PC-3 (cell line): ENCODE measurements around the gene NINJ2. TPM values are rescaled to one million over a fixed set of nuclear protein-coding genes. Genes with fewer than 3 reads are reported as not detected.

Experiments
- ATAC-seq: fragments of 200-7000 bp; cut with Tn5 transposase; 2 replicates; pipeline ENCODE4 v1.9.1; 2020; ENCODE audit warnings: mild to moderate bottlenecking, moderate library complexity
- BruUV-seq: library from RNA; stranded (reverse); fragments of 400-500 nt; replicated peaks from 2 replicates; lab custom pipeline; 2021; lab: Mats Ljungman, UMichigan
- CTCF ChIA-PET: fragments of 300-600 bp; sonication (Branson Sonifier 250); formaldehyde crosslinking; loops from one replicate; lab custom pipeline; 2022; ENCODE audit warnings: antibody characterized with exemption; lab: Charles Lee
- POLR2A ChIA-PET: fragments of 300-600 bp; sonication (Branson Sonifier 250); formaldehyde crosslinking; loops from one replicate; lab custom pipeline; 2022; ENCODE audit warnings: antibody characterized with exemption; ENCODE audit not compliant: unreplicated experiment; lab: Charles Lee
- DNase-seq: peaks from one replicate; pipeline ENCODE4 v3.0.0-alpha.2; 2015
- H2AFZ ChIP-seq: fragments of 300-600 bp; sonication (generic); 2 replicates; pipeline ENCODE4 v1.6.0; 2016; ENCODE audit warnings: antibody characterized with exemption, low read length
- H3F3A ChIP-seq: fragments of 300-600 bp; sonication (generic); one replicate; pipeline ENCODE4 v1.6.0; 2017; ENCODE audit warnings: antibody characterized with exemption, low read length, control low read depth, mild to moderate bottlenecking; ENCODE audit not compliant: unreplicated experiment
- H3K27ac ChIP-seq: fragments of 300-600 bp; sonication (generic); 2 replicates; pipeline ENCODE4 v1.5.1; 2016; ENCODE audit warnings: mild to moderate bottlenecking, low read length
- H3K27me3 ChIP-seq: fragments of 300-600 bp; sonication (generic); 2 replicates; pipeline ENCODE4 v1.6.1; 2016; ENCODE audit warnings: low read length, mixed read lengths
- H3K36me3 ChIP-seq: fragments of 300-600 bp; sonication (generic); 2 replicates; pipeline ENCODE4 v1.6.1; 2016; ENCODE audit warnings: low read depth, mixed run types, low read length, mixed read lengths
- H3K4me1 ChIP-seq: fragments of 300-600 bp; sonication (generic); 2 replicates; pipeline ENCODE4 v1.5.1; 2016; ENCODE audit warnings: low read length; ENCODE audit not compliant: insufficient read depth
- H3K4me2 ChIP-seq: fragments of 300-600 bp; sonication (generic); 2 replicates; pipeline ENCODE4 v1.6.0; 2016; ENCODE audit warnings: low read length
- H3K4me3 ChIP-seq: fragments of 300-600 bp; sonication (generic); 2 replicates; pipeline ENCODE4 v1.5.1; 2016; ENCODE audit warnings: mild to moderate bottlenecking, low read length, mixed read lengths
- H3K79me2 ChIP-seq: fragments of 300-600 bp; sonication (generic); 2 replicates; pipeline ENCODE4 v1.6.1; 2017; ENCODE audit warnings: low read length, mixed read lengths
- H3K9ac ChIP-seq: fragments of 300-600 bp; sonication (generic); 2 replicates; pipeline ENCODE4 v1.6.0; 2016; ENCODE audit warnings: mild to moderate bottlenecking, low read length
- H3K9me2 ChIP-seq: fragments of 300-600 bp; sonication (generic); replicated peaks from 2 replicates; pipeline ENCODE4 v1.6.1; 2016; ENCODE audit warnings: mixed run types, low read length, mixed read lengths
- H3K9me3 ChIP-seq: fragments of 300-600 bp; sonication (generic); 2 replicates; pipeline ENCODE4 v1.6.1; 2016; ENCODE audit warnings: low read length, mixed read lengths
- H4K20me1 ChIP-seq: fragments of 300-600 bp; sonication (generic); 2 replicates; pipeline ENCODE4 v1.6.1; 2016; ENCODE audit warnings: low read length, mixed read lengths
- EZH2 ChIP-seq: fragments of 300-600 bp; sonication (generic); IDR thresholded peaks from one replicate; pipeline ENCODE4 v1.6.1; 2017; ENCODE audit warnings: antibody characterized with exemption, mild to moderate bottlenecking, low read length; ENCODE audit not compliant: unreplicated experiment
- EZH2phosphoT487 ChIP-seq: fragments of 300-600 bp; sonication (generic); IDR thresholded peaks from 2 replicates; pipeline ENCODE4 v1.6.1; 2018; ENCODE audit warnings: mild to moderate bottlenecking, antibody characterized with exemption, low read length, borderline replicate concordance
- intact Hi-C: fragments of 100-400 bp; cut with micrococcal nuclease; formaldehyde crosslinking; loops from 2 replicates; pipeline ENCODE4 v1.9.0; 2023
- total RNA-seq: library from RNA; depleted of rRNA; stranded (reverse); fragments of >200 nt; gene quantifications from 2 replicates; pipeline ENCODE4 v1.2.3, GENCODE V29; 2014
- TF ChIP-seq, protein P1 (sequence below): fragments of 300-600 bp; sonication (generic); conservative IDR thresholded peaks from 2 replicates; pipeline ENCODE4 v1.5.1; 2017; ENCODE audit warnings: antibody characterized with exemption, low read depth, mild to moderate bottlenecking, low read length

NINJ2 gene
- total RNA-seq, 1 experiment from 2014 or later: not detected

DNA sequence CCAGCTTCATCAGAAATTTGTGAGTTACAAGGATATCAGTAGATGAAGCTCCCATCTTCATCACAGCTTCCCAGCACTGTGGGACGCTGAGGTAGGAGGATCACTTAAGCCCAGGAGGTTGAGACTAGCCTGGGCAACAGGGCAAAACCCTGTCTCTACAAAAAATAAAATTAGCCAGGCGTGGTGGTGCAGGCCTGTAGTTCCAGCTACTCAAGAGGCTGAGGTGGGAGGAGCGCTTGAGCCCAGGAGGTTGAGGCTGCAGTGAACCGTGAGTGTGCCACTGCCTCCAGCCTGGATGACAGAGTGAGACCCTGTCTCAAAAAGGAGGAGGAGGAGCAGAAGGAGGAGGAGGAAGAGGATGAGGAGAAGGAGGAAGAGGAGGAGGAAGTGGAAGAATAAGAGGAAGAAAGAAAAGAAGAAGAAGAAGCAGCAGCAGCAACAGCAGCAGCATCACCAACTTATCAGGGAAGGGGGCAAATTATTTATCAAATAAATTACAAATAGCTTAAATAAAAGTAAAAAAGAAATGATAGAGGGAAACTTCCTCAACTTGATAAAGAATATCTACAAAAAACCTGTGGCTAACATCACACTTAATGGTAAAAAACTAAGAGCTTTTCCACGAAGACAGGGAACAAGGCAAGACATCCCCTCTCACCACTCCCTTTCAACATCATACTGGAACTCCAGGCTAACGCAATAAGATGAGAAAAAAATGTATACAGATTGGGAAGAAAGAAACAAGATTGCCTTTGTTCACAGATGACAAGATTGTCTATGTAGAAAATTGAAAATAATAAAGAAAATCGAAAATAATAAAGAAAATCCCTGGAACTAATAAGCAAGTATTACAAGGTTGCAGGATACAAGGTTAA lies 69.6 kb downstream of the NINJ2 start:
- Histone ChIP-seq H4K20me1 (no peaks in the 10 kb centered on the region), H3F3A (no peaks in the 10 kb centered on the region), H3K9me3 (no peaks in the 10 kb centered on the region), H3K36me3 (no peaks in the 10 kb centered on the region), H3K9me2 (no peaks in the 10 kb centered on the region), H3K79me2 (no peaks in the 10 kb centered on the region), H3K4me3 (no peak overlapping the region), H3K4me1 (no peaks in the 10 kb centered on the region), H3K4me2 (no peak overlapping the region), H3K9ac (no peak overlapping the region), H2AFZ (no peak overlapping the region), H3K27ac (no peak overlapping the region), H3K27me3 (no peaks in the 10 kb centered on the region)
- DNase-seq (no peak), ATAC-seq (no peak)
- BruUV-seq: no TSS peak
- CTCF ChIA-PET: no interaction called here
- POLR2A ChIA-PET: no interaction called here
- TF ChIP-seq EZH2 (no peak), EZH2phosphoT487 (no peak)
- TF ChIP-seq, protein P1, sequence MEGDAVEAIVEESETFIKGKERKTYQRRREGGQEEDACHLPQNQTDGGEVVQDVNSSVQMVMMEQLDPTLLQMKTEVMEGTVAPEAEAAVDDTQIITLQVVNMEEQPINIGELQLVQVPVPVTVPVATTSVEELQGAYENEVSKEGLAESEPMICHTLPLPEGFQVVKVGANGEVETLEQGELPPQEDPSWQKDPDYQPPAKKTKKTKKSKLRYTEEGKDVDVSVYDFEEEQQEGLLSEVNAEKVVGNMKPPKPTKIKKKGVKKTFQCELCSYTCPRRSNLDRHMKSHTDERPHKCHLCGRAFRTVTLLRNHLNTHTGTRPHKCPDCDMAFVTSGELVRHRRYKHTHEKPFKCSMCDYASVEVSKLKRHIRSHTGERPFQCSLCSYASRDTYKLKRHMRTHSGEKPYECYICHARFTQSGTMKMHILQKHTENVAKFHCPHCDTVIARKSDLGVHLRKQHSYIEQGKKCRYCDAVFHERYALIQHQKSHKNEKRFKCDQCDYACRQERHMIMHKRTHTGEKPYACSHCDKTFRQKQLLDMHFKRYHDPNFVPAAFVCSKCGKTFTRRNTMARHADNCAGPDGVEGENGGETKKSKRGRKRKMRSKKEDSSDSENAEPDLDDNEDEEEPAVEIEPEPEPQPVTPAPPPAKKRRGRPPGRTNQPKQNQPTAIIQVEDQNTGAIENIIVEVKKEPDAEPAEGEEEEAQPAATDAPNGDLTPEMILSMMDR: no peak
- intact Hi-C loops: no loop called here

DNA sequence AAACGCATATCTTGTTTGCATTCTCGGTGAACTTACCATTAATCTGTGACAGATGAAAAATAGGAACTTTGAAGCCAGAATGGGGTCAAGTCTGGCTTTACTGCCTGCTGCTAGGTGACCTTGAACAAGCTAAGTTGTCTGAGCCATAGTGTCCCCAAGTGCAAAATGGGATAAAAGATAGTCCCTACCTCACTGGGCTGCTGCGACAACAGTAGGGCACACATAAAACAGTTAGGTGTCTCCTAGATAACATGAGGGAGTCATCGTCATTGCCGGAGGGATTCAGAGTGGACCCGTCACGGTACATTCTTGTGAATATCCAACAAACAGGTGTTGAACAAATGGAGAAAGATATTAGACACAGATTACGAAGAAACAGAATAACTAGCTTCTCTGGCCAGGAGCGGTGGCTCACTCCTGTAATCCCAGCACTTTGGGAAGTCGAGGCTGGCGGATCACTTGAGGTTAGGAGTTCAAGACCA lies 71.2 kb downstream of the NINJ2 start:
- H3F3A ChIP-seq: no peaks in the 10 kb centered on the region
- no peak overlapping the region for H3K4me2 ChIP-seq
- H3K4me3 ChIP-seq: no peak overlapping the region
- H3K9me3 ChIP-seq: no peaks in the 10 kb centered on the region
- no peak overlapping the region for H2AFZ ChIP-seq
- no peaks in the 10 kb centered on the region for H4K20me1 ChIP-seq
- ATAC-seq (no peak), DNase-seq (no peak)
- no peak overlapping the region for H3K9ac ChIP-seq
- H3K4me1 ChIP-seq: no peaks in the 10 kb centered on the region
- no peaks in the 10 kb centered on the region for H3K9me2 ChIP-seq
- H3K79me2 ChIP-seq: no peaks in the 10 kb centered on the region
- no peaks in the 10 kb centered on the region for H3K36me3 ChIP-seq
- ChIA-PET CTCF (no interaction called here), POLR2A (no interaction called here)
- intact Hi-C loops: no loop called here
- no peak overlapping the region for H3K27ac ChIP-seq
- no TSS peak for BruUV-seq
- no peaks in the 10 kb centered on the region for H3K27me3 ChIP-seq
- TF ChIP-seq EZH2: no peak
- TF ChIP-seq, protein P1: no peak
- no peak for TF ChIP-seq EZH2phosphoT487
